ENCODE measurements around the gene GPR89A. TPM values are rescaled to one million over a fixed set of nuclear protein-coding genes. Genes with fewer than 3 reads are reported as not detected.
"Not testable (repeated sequence)": the region's sequence is repeated elsewhere in the genome, so short reads cannot be mapped to it uniquely, and the experiment has no call there.

Gene GPR89A
- total RNA-seq, 1 donor from 2014 or later: 20.4 TPM

GRCh38 chr1:145708063-145708462, 100.3 kb downstream of the GPR89A start:
- intact Hi-C loops (cut with DNase I): no loop called here
- DNase-seq (ENCODE audit: low spot score): no peak
- no peak for ATAC-seq

GRCh38 chr1:145710291-145711027, 102.7 kb downstream of the GPR89A start:
- DNase-seq (ENCODE audit: low spot score) (no peak), ATAC-seq (no peak)
- intact Hi-C loops (cut with DNase I): no loop called here

GRCh38 chr1:145711213-145711651, 103.4 kb downstream of the GPR89A start:
- ATAC-seq (no peak), DNase-seq (ENCODE audit: low spot score) (no peak)
- intact Hi-C loops (cut with DNase I): no loop called here

- DNase-seq (ENCODE audit: low spot score) (no peak), ATAC-seq (no peak)
- intact Hi-C loops (cut with DNase I): no loop called here
These were observed 106.8 kb downstream of the GPR89A start for GRCh38 chr1:145714524-145715111.

GRCh38 chr1:145716641-145717345, 109.0 kb downstream of the GPR89A start:
- DNase-seq (ENCODE audit: low spot score) (no peak), ATAC-seq (no peak)
- intact Hi-C loops (cut with DNase I): no loop called here

- DNase-seq (ENCODE audit: low spot score): no peak
- intact Hi-C loops (cut with DNase I): no loop called here
- ATAC-seq: no peak
These were observed 110.0 kb downstream of the GPR89A start for GRCh38 chr1:145717833-145718232.

- intact Hi-C loops (cut with DNase I); DNase-seq (ENCODE audit: low spot score); ATAC-seq: not testable (repeated sequence)
These were observed 110.7 kb downstream of the GPR89A start for GRCh38 chr1:145718465-145718864.

GRCh38 chr1:145719230-145720079, 111.7 kb downstream of the GPR89A start, which contains the start of gene CD160:
Gene CD160, plus strand, starts transcription at chr1:145719499. Its CDS starts 8,829 bp downstream, at chr1:145728328.
- intact Hi-C loops (cut with DNase I): no loop called here
- DNase-seq (ENCODE audit: low spot score) (no peak), ATAC-seq (no peak)

Other genes starting within 250 kb of the GPR89A start
- gene NBPF20, start 182.4 kb upstream of the GPR89A start, total RNA-seq: 4.7 TPM
- gene PDZK1, start 99.4 kb downstream of the GPR89A start, total RNA-seq: 0.58 TPM
- 0.45 TPM for gene CD160, start 111.5 kb downstream of the GPR89A start, total RNA-seq
- gene RNF115, start 216.1 kb downstream of the GPR89A start, total RNA-seq: 19.9 TPM
- gene POLR3C, start 216.2 kb downstream of the GPR89A start, total RNA-seq: 26.2 TPM
- gene NUDT17, start 237.6 kb downstream of the GPR89A start, total RNA-seq: 3.9 TPM